Subcutaneous adipose tissue (tissue), 4 donors: ENCODE measurements around the gene OR6C2. TPM values are rescaled to one million over a fixed set of nuclear protein-coding genes. Genes with fewer than 3 reads are reported as not detected.

Source experiments
- CTCF ChIP-seq: fragments of 450-650 bp; IDR thresholded peaks from one replicate; pipeline ENCODE4 v1.5.1; 2016; ENCODE audit warnings: low read depth, mild to moderate bottlenecking, control low read depth, antibody characterized with exemption, moderate library complexity
- total RNA-seq, 4 donors: library from RNA; depleted of rRNA; stranded (reverse); fragments of >200 nt; gene quantifications; one replicate each; pipeline ENCODE4 v1.1.0, GENCODE V29; 2016

OR6C2 gene
- total RNA-seq, 4 donors from 2014 or later: not detected

- TF ChIP-seq CTCF: no peak
Observed at GRCh38 chr12:55472264-55472663, 28.4 kb downstream of the OR6C2 start.

DNA sequence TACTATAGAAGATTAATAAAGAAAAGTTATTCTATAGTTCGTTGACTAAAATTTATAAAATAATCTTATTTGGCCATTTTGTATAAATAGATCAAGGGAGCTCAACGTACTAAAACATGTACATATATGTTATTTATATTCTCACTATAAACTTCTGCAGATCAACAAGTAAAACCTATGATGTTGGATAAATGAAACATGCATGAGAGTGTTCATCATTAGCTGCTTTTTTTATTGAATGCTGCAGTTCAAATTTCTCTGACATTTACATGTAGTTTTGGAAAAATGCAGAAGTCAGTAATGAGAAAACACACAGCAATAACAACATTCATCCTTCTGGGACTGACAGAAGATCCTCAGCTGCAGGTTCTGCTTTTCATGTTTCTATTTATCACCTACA lies 48.2 kb downstream of the OR6C2 start, which contains the start of gene OR6C68:
Gene OR6C68 (plus strand): TSS at position 301 of the 400 bp plus-strand sequence. CDS start 0 bp downstream, at position 301.
- no peak for TF ChIP-seq CTCF

DNA sequence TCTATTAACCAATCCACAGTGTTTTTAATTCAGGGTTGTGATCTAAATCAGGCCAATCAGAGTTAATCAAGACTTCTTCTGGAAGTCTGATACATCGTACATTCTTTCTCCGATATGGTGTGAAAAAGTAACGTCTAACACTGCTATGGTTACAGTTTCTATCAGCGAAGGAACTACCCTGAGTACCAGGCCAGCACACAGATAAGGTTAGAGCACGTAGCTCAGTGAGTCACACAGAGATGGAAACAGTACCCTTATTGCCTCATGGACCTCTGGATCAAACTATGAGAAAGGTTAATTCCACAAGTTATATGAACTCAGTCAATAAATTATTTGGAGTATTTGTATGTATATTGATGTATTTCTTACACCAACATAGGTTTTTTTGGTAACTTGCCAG lies 51.6 kb downstream of the OR6C2 start:
- TF ChIP-seq CTCF: no peak

GRCh38 chr12:55499231-55499630 lies 55.4 kb downstream of the OR6C2 start:
- no peak for TF ChIP-seq CTCF

DNA sequence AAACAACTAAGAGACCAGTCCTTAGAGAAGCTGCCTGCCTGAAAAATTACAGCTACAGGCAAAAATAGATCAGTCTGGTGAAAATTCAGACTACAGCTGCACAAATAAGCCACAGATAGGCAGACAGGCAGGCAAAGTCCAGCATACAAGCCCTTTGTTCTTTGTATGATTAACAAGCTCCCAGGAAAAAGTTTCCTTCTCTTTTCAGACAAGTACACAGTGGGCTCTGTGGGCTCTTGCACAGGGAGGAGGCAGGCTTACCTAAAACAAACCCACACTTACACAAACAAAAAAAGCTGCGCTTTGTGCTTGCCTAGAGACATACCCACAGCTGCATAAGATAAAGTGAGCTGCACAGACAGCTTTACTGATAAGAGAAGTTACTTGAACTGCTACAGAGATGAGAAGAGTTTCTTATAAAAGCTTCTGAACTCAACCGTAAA lies 56.0 kb downstream of the OR6C2 start:
- TF ChIP-seq CTCF: no peak

GRCh38 chr12:55501601-55502000 lies 57.7 kb downstream of the OR6C2 start:
- no peak for TF ChIP-seq CTCF

Other genes starting within 250 kb of the OR6C2 start
- gene OR10A7, start 223.1 kb upstream of the OR6C2 start, total RNA-seq: not detected
- not detected for gene OR6C74, start 199.5 kb upstream of the OR6C2 start, total RNA-seq
- gene OR6C6, start 147.5 kb upstream of the OR6C2 start, total RNA-seq: not detected
- gene OR6C1, start 129.7 kb upstream of the OR6C2 start, total RNA-seq: not detected
- gene OR6C3, start 113.3 kb upstream of the OR6C2 start, total RNA-seq: not detected
- gene OR6C75, start 81.1 kb upstream of the OR6C2 start, total RNA-seq: not detected
- gene OR6C65, start 43.5 kb upstream of the OR6C2 start, total RNA-seq: not detected
- gene OR6C76, start 17.8 kb upstream of the OR6C2 start, total RNA-seq: not detected
- gene OR6C70, start 26.1 kb downstream of the OR6C2 start, total RNA-seq: not detected
- gene OR6C68, start 48.3 kb downstream of the OR6C2 start, total RNA-seq: not detected
- gene OR6C4, start 105.5 kb downstream of the OR6C2 start, total RNA-seq: not detected
- gene OR2AP1, start 128.4 kb downstream of the OR6C2 start, total RNA-seq: not detected
- not detected for gene OR10P1, start 192.8 kb downstream of the OR6C2 start, total RNA-seq